HG02571 (cell line): ENCODE measurements around the gene DUXA.
"Not testable (repeated sequence)": the region's sequence is repeated elsewhere in the genome, so short reads cannot be mapped to it uniquely, and the experiment has no call there.

Source experiments
- ATAC-seq: cut with Tn5 transposase; IDR thresholded peaks from one replicate; pipeline ENCODE4 v1.9.1; 2021; ENCODE audit warnings: mild to moderate bottlenecking, moderate library complexity; ENCODE audit not compliant: unreplicated experiment

The DUXA gene

GRCh38 chr19:57167385-57167784 is at the start of gene DUXA:
DUXA (minus strand) TSS chr19:57167485; CDS start chr19:57167443, 42 bp downstream.
- ATAC-seq = no peak

- no peak for ATAC-seq
These were observed 44.8 kb upstream of the DUXA start for GRCh38 chr19:57212109-57212508.

- ATAC-seq = no peak
These were observed 43.1 kb upstream of the DUXA start for GRCh38 chr19:57210381-57210780.

- ATAC-seq = no peak
These were observed 34.9 kb upstream of the DUXA start for GRCh38 chr19:57202160-57202559.

- ATAC-seq = not testable (repeated sequence)
These were observed 30.6 kb upstream of the DUXA start for GRCh38 chr19:57197874-57198273.

- no peak for ATAC-seq
These were observed 25.7 kb upstream of the DUXA start for GRCh38 chr19:57192993-57193392.

GRCh38 chr19:57192077-57192420 is 24.8 kb upstream of the DUXA start:
- no peak for ATAC-seq

- peak; percentile 95 for ATAC-seq
These were observed 24.1 kb upstream of the DUXA start, which contains the start of gene ZNF264 for GRCh38 chr19:57191141-57192076. ZNF264 (plus strand) TSS chr19:57191500; CDS start chr19:57191914, 414 bp downstream.

GRCh38 chr19:57190301-57190700 is 23.0 kb upstream of the DUXA start:
- no peak for ATAC-seq

- no peak for ATAC-seq
These were observed 4.3 kb upstream of the DUXA start for GRCh38 chr19:57171551-57172081.

GRCh38 chr19:57165846-57166245 is 1.4 kb downstream of the DUXA start:
- no peak for ATAC-seq

GRCh38 chr19:57161985-57162539 is 5.2 kb downstream of the DUXA start:
- no peak for ATAC-seq

- no peak for ATAC-seq
These were observed 14.4 kb downstream of the DUXA start for GRCh38 chr19:57152921-57153320.

- no peak for ATAC-seq
These were observed 25.6 kb downstream of the DUXA start for GRCh38 chr19:57141699-57142098.

GRCh38 chr19:57135797-57136196 is 31.5 kb downstream of the DUXA start:
- no peak for ATAC-seq

- ATAC-seq = not testable (repeated sequence)
These were observed 39.9 kb downstream of the DUXA start for GRCh38 chr19:57127403-57127802.

GRCh38 chr19:57123882-57124281 is 43.4 kb downstream of the DUXA start:
- no peak for ATAC-seq

- ATAC-seq = no peak
These were observed 48.4 kb downstream of the DUXA start for GRCh38 chr19:57118848-57119247.

GRCh38 chr19:57113501-57113900 is 53.8 kb downstream of the DUXA start:
- not testable (repeated sequence) for ATAC-seq

GRCh38 chr19:57111329-57111644 is 56.0 kb downstream of the DUXA start:
- no peak for ATAC-seq

GRCh38 chr19:57110592-57111328 is 56.5 kb downstream of the DUXA start:
- ATAC-seq = no peak
